COR-L47 (cell line): ENCODE measurements around the gene RRP1B.
"Not testable (repeated sequence)": the region's sequence is repeated elsewhere in the genome, so short reads cannot be mapped to it uniquely, and the experiment has no call there.

Experiments used
- DNase-seq: peaks from one replicate; lab custom pipeline; 2025; lab: John Stamatoyannopoulos, UW

RRP1B gene

DNA sequence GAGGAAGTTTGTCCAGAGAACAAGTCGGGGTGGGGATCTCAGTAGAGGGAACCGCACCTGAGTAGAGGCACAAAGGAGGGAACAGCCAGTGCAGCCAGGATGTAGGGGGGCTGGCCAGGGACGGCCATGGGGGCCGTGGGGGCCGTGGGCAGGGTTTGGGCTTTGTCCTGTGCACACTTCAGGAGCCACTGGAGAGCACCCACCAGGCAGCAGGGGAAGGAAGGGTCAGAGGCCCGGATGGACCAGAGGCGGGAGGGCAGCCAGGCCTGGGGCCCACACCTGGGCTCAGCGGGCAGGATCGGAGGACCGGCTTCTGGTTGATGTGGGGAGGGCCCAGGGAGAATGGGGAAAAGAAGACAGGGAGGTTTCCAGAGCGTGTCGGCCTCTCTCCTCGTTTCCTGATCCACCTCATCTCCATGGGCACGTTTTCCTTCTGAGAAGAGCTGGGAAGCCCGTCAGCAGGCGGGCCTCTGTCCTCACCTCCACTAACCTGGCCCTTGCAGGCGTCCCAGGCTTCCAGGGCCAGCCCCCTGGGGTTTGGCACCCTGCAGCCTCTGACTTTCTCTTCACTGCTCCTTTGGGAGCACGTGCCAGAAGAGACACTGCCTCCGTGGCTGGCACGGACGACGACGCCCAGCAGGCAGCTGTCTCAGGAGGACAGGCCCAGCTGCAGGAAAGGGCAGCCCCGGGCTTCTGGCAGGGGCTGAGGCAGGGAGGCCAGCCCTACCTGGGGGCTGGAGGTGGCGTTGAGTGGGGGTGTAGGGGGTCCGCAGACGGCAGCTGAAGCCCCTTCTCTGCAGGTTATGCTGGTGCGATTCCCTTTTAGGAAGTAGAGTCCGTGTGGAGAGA is 42.8 kb downstream of the RRP1B start:
- DNase-seq = no peak

DNA sequence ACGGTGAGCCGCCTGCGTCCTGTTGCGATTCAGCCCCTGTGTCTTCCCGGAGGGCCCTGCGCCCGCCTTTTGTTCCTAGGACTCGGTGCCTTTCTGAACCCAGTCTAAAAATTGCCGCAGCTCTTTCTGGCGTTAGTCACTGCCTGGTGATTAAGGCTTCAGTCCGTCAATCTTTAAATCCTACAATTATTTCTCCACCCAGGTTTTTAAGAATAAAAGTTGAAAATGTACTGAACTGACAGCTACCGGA is 43.4 kb downstream of the RRP1B start:
- no peak for DNase-seq

DNA sequence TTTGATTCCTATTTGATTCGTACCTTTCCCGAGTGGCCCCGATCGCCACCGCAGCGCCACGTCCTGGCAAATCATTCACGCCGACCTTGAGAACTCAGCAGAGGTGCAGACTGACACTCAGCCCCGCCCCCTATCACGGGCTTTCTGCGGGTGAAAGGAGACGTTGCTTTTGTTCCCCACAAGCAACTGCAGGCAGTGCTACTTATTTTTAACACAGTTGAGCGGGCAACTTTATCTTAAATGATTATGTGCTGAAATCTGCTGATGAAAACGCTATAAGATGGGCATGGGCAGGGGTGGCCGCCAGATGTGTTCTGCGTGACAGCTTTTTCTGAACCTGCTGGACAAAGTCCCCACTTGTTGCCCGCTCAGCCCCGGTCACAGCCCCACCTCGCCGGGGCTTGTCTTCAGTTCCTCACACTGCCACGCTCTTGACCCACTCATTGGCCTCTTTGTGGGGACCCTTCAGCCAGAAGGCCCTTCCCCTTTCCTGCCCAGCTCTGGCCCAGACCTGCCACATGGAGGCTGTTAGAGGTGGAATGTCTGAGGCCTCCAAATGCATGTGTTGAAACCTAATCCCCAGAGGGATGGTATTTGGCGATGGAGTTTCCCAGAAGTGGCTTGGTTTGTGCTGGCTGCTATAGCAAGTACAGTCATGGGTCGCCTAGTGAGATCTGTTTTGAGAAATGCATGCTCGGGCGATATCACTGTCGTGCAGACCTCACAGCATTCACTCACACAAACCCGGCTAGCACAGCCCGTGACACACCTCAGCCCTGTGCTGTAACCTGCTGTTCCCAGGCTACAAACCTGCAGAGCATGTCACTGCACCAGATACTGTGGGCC is 43.9 kb downstream of the RRP1B start:
- DNase-seq = no peak

DNA sequence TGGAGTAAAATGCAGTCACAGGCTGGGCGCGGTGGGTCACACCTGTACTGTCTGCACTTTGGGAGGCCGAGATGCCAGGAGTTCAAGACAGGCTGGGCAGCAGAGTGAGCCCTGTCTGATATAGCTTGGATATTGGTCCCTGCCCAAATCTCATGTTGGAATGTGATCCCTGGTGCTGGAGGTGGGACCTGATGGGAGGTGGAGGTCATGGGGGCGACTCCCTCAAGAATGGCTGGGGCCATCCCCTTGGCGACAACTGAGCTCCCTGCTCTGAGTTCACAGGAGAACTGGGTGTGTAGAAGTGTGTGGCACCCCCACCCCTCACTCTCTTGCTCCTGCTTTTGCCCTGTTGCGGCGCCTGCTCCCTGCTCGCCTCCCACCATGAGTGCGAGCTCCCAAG is 48.1 kb downstream of the RRP1B start:
- no peak for DNase-seq

DNA sequence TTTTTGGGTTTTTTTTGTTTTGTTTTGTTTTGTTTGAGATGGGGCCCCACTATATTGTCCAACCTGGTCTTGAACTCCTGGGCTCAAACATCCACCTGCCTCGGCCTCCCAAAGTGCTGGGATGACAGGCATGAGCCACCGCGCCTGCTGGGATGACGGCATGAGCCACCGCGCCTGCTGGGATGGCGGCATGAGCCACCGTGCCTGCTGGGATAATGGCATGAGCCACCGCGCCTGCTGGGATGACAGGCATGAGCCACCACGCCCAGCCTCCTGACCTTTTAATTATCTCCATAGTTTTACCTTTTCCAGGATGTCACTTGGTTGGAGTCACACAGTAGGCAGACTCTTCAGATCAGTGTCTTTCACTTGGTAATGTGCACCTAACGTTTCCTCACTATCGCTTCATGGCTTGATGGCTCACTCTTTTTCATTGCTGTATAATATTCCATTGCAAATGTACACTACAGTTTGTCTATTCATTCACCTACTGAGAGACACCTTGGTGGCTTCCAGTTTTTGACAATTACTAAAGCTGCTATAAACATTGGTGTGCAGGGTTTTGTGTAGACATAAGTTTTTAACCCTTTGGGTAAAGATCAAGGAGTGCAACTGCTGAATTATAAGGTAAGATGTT is 49.5 kb downstream of the RRP1B start:
- DNase-seq = no peak

DNA sequence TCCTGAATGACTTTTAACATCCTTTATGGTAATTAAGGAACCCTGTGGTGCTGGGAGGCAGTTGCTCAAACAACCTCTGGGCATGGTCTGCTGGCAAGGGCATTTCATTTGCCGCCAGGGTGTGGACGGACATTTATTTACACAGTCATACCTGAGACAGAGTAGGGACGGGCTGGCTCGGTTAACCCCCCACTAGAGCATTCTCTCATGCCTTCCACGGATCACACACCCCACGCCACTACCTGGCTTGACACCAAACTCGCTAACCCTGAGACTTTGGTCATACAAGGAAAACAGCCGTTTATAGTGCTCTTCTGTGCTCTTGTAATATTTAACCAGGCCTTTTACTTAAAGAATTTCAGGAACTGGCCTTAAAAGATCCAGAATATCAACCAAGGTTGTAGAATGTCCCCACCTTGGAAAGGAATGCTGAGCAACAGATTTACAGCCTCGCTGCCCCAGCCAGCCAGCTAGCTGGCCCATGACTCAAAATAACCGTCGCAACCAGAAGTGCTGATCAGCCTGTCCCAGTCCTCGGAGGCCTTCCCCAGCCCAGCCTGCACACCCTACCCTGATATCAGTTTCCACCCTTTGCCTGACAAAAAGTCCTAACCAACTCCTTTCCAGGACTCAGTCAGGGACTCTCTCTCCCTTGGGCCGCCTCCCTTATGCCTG is 53.0 kb downstream of the RRP1B start:
- peak; percentile 76 for DNase-seq

GRCh38 chr21:43713123-43713522 is 53.8 kb downstream of the RRP1B start:
- DNase-seq = not testable (repeated sequence)

DNA sequence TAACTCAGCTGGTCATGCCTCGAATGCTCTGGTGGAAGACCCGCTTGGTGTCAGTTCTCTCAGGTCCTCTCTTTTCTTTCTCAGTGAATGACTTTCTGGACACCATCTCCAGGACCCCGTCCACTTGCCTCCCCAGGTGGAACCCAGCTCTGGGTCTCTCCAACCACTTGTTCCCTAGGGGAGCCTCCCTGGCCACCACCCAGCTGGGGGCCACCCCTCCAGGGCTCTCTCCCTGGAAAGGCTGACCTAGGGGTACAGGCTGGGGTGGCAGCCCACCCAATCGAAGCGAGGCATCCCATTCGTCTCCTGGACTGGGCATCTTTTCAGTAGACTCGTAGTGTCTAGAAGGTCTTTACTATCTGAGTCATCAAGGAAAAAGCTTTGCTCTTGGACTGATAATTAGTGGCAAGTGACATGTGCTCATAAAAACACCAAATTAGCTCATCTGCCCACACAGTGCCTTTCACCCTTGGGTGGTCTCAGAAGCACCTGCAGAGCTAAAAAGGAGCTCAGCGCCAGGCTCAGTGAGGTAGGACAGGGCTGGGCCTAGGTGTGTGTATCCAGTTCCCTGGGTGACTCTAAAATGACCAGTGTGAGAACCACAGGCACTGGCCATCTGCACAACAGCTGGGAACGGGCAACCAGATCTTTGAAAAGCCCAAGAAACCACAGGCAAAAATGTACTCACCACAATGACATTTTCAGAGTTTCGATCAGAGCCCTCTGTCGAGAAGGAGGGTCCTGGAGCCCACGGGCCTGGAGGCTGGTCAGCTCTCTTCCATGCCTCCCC is 57.2 kb downstream of the RRP1B start:
- no peak for DNase-seq

DNA sequence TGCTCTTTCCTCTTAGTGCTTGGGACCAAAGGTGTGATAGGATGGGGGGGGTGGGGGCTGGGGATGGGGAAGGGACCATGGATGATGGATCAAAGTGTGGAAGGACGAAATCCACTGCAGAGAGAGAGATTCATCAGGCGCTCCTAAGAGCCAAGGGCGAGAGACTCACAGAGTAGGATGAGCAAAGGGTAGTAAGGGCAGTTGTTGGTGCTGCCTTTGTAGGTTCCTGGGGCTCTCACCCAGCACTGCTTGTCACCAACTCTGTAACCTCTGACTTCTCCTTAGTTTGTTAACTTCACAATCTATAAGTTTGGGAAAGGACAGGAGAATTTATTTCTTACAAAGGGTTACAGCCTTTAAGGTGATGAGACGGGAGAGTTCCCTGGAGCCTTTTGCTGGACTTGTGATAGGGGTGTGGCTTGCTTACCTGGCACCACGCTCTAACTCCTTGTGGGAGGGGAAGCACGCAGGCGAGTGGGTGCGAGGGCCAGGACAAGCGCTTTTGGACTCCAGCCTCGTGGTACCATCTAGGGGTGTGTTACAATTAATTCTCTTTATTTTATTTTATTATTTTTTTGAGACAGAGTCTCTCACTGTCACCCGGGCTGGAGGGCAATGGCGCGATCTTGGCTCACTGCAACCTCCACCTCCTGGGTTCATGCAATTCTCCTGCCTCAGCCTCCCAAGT is 58.0 kb downstream of the RRP1B start:
- DNase-seq = no peak

- no peak for DNase-seq
Observed at GRCh38 chr21:43717967-43718871, 58.9 kb downstream of the RRP1B start.

- DNase-seq = peak; percentile 74
Observed at GRCh38 chr21:43718872-43719747, 59.8 kb downstream of the RRP1B start, which contains the start of gene PDXK. Gene PDXK (plus strand): TSS chr21:43719129. CDS start chr21:43719295, 166 bp downstream.

- no peak for DNase-seq
Observed at GRCh38 chr21:43719748-43720538, 60.6 kb downstream of the RRP1B start.

- DNase-seq = no peak
Observed at GRCh38 chr21:43720539-43721166, 61.3 kb downstream of the RRP1B start.

GRCh38 chr21:43721206-43721605 is 61.8 kb downstream of the RRP1B start:
- DNase-seq = no peak

- no peak for DNase-seq
Observed at GRCh38 chr21:43721939-43722338, 62.6 kb downstream of the RRP1B start.

DNA sequence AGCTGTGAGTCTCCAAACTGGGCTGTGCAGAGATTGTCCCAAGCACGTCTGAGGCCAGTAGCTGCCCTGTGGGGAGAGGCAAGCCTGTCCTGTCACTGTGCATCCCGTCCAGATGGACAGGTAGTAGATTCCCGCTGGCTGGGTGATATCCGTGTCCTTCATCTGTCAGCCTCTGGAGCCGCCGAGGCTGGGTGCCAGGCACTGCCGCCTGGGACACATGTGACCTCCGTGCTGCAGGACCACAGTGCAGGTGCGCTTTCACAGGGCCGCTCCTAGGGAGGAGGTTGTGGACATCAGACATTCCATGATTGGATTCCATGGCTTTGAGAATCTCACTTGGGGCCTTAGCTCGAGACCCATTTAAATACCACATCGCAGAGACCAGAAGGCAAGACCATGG is 64.3 kb downstream of the RRP1B start:
- DNase-seq = no peak
